OCI-LY3 (cell line): ENCODE results near the gene SHISA2.

Experiments
- H2AFZ ChIP-seq: fragments of 200-600, 300-600 bp; shearing (Covaris generic); 2 replicates; pipeline ENCODE4 v1.6.0; 2014; ENCODE audit warnings: antibody characterized with exemption, low read depth, low read length
- H3K27ac ChIP-seq: fragments of 200-600, 300-600 bp; sonication (generic); 2 replicates; pipeline ENCODE4 v1.5.1; 2014; ENCODE audit warnings: mild to moderate bottlenecking, low read length, moderate library complexity, mixed read lengths
- H3K27me3 ChIP-seq: fragments of 200-600, 300-600 bp; sonication (generic); 2 replicates; pipeline ENCODE4 v1.6.1; 2014; ENCODE audit warnings: low read depth, low read length, mixed read lengths
- H3K36me3 ChIP-seq: fragments of 200-600, 300-600 bp; sonication (generic); replicated peaks from 2 replicates; pipeline ENCODE3; 2014; ENCODE audit warnings: low read depth, low read length, mixed read lengths
- H3K4me1 ChIP-seq: fragments of 300-600, 200-600 bp; sonication (generic); 2 replicates; pipeline ENCODE4 v1.6.1; 2014; ENCODE audit warnings: low read length, mixed read lengths
- H3K4me2 ChIP-seq: fragments of 200-600, 300-600 bp; sonication (generic); 2 replicates; pipeline ENCODE4 v1.6.1; 2014; ENCODE audit warnings: low read length, mixed read lengths
- H3K4me3 ChIP-seq: fragments of 300-600, 200-600 bp; sonication (generic); 2 replicates; pipeline ENCODE4 v1.5.1; 2014; ENCODE audit warnings: antibody characterized with exemption, mild to moderate bottlenecking, low read length, moderate library complexity
- H3K79me2 ChIP-seq: fragments of 300-600, 200-600 bp; shearing (Covaris generic); 2 replicates; pipeline ENCODE4 v1.6.1; 2014; ENCODE audit warnings: mild to moderate bottlenecking, low read length, mixed read lengths
- H3K9ac ChIP-seq: fragments of 300-600, 200-600 bp; shearing (Covaris generic); 2 replicates; pipeline ENCODE4 v1.6.0; 2014; ENCODE audit warnings: mild to moderate bottlenecking, low read length, moderate library complexity
- H3K9me3 ChIP-seq: fragments of 200-600, 300-600 bp; shearing (Covaris generic); 2 replicates; pipeline ENCODE4 v1.6.1; 2014; ENCODE audit warnings: low read length, mixed read lengths; ENCODE audit not compliant: insufficient read depth
- H4K20me1 ChIP-seq: fragments of 200-600, 300-600 bp; sonication (generic); 2 replicates; pipeline ENCODE4 v1.6.1; 2016; ENCODE audit warnings: low read length, mixed read lengths; ENCODE audit not compliant: insufficient read depth
- EZH2phosphoT487 ChIP-seq: fragments of 200-600 bp; shearing (Covaris generic); IDR thresholded peaks from 2 replicates; pipeline ENCODE4 v1.6.1; 2018; ENCODE audit warnings: antibody characterized with exemption, mixed run types, low read depth
- TF ChIP-seq, protein P1 (sequence below): fragments of 200-600, 300-600 bp; sonication (generic); IDR thresholded peaks from 2 replicates; pipeline ENCODE4 v1.5.1; 2014; ENCODE audit warnings: antibody characterized with exemption, low read length, low read depth

The SHISA2 gene

GRCh38 chr13:26015271-26016125 lies 36.3 kb downstream of the SHISA2 start:
- Histone ChIP-seq H2AFZ (no peak overlapping the region), H4K20me1 (no peaks in the 10 kb centered on the region), H3K4me1 (no peaks in the 10 kb centered on the region), H3K9me3 (no peaks in the 10 kb centered on the region), H3K36me3 (no peaks in the 10 kb centered on the region), H3K4me2 (no peak overlapping the region), H3K9ac (no peak overlapping the region), H3K4me3 (no peak overlapping the region), H3K79me2 (no peaks in the 10 kb centered on the region), H3K27ac (no peak overlapping the region), H3K27me3 (no peaks in the 10 kb centered on the region)
- TF ChIP-seq, protein P1, sequence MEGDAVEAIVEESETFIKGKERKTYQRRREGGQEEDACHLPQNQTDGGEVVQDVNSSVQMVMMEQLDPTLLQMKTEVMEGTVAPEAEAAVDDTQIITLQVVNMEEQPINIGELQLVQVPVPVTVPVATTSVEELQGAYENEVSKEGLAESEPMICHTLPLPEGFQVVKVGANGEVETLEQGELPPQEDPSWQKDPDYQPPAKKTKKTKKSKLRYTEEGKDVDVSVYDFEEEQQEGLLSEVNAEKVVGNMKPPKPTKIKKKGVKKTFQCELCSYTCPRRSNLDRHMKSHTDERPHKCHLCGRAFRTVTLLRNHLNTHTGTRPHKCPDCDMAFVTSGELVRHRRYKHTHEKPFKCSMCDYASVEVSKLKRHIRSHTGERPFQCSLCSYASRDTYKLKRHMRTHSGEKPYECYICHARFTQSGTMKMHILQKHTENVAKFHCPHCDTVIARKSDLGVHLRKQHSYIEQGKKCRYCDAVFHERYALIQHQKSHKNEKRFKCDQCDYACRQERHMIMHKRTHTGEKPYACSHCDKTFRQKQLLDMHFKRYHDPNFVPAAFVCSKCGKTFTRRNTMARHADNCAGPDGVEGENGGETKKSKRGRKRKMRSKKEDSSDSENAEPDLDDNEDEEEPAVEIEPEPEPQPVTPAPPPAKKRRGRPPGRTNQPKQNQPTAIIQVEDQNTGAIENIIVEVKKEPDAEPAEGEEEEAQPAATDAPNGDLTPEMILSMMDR: no peak
- no peak for TF ChIP-seq EZH2phosphoT487

GRCh38 chr13:26012995-26013394 lies 38.8 kb downstream of the SHISA2 start:
- Histone ChIP-seq H3K4me3 (no peak overlapping the region), H3K4me1 (peaks cover 5% of the 10 kb centered on the region), H3K9me3 (no peaks in the 10 kb centered on the region), H3K9ac (no peak overlapping the region), H3K27ac (no peak overlapping the region), H4K20me1 (no peaks in the 10 kb centered on the region), H3K79me2 (no peaks in the 10 kb centered on the region), H3K27me3 (no peaks in the 10 kb centered on the region), H3K4me2 (no peak overlapping the region), H2AFZ (no peak overlapping the region), H3K36me3 (no peaks in the 10 kb centered on the region)
- no peak for TF ChIP-seq EZH2phosphoT487
- TF ChIP-seq, protein P1: no peak

GRCh38 chr13:26011996-26012821 lies 39.6 kb downstream of the SHISA2 start:
- H3K4me1 ChIP-seq: peaks cover 13% of the 10 kb centered on the region
- H3K4me2 ChIP-seq: no peak overlapping the region
- H3K36me3 ChIP-seq: no peaks in the 10 kb centered on the region
- H3K9me3 ChIP-seq: no peaks in the 10 kb centered on the region
- no peak overlapping the region for H3K27ac ChIP-seq
- TF ChIP-seq EZH2phosphoT487: no peak
- TF ChIP-seq, protein P1: no peak
- no peaks in the 10 kb centered on the region for H4K20me1 ChIP-seq
- H3K27me3 ChIP-seq: no peaks in the 10 kb centered on the region
- no peaks in the 10 kb centered on the region for H3K79me2 ChIP-seq
- no peak overlapping the region for H3K4me3 ChIP-seq
- H3K9ac ChIP-seq: no peak overlapping the region
- no peak overlapping the region for H2AFZ ChIP-seq

DNA sequence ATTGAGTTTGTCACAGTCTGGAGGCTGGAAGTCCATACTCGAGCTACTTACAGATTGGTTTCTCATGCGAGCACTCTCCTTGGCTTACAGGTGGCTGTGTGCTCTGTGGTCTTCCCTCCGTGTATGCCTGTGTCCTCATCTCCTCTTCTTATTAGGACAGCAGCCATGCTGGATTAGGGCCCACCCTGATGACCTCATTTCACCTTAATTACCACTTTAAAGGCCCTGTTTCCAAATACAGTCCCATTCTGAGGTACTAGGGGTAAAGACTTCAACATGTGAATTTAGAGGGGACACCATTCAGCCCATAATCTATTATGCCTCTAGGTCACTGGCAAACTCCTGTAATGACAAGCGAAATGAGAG lies 40.6 kb downstream of the SHISA2 start:
- H3K9ac ChIP-seq: no peak overlapping the region
- no peak overlapping the region for H2AFZ ChIP-seq
- H3K4me3 ChIP-seq: no peak overlapping the region
- no peaks in the 10 kb centered on the region for H3K27me3 ChIP-seq
- H3K4me2 ChIP-seq: no peak overlapping the region
- peaks cover 15% of the 10 kb centered on the region for H3K4me1 ChIP-seq
- TF ChIP-seq, protein P1: no peak
- TF ChIP-seq EZH2phosphoT487: no peak
- no peaks in the 10 kb centered on the region for H3K36me3 ChIP-seq
- H3K79me2 ChIP-seq: no peaks in the 10 kb centered on the region
- no peaks in the 10 kb centered on the region for H3K9me3 ChIP-seq
- H3K27ac ChIP-seq: no peak overlapping the region
- H4K20me1 ChIP-seq: no peaks in the 10 kb centered on the region
